ENCODE data around the gene IGFALS.

Gene IGFALS

DNA sequence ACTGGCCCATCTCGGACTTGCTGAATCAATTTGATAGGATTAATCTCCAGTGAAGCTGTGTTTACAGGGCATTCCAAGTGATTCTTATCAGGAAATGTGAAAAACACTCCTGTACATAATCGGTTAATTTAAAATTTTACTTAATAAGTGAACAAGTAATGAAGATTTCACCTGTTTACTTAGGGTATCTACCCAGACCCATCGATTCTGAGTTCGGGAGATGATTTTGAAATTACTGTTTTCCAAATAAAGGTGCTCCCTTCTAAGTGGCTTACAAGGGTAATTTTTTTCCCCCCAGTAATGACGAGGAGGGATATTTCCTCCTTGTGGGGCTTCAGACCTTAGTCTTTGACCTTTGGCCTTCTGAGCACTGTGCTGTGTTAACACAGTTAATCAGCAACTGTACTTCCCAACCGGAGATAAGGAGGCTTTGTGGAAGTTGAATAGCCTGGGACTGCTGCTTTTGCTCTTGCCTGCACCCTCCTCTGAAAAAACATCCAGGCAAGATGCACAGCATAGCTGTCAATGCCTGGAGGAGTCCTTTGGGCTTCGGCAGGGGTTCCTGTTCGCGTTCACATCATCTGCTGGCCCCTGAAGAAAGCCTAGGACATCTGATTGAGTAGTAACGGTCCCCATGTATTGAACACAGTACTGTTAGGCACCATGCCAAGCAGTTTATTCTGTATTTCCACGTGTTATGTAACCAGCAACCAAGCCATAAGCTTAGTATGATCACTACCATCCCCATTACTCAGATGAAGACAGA lies 35.3 kb upstream of the IGFALS start:
- H3K4me3 ChIP-seq (ENCODE audit: low read depth, low read length): peak overlapping the region; percentile 96
- TF ChIP-seq, protein P1, sequence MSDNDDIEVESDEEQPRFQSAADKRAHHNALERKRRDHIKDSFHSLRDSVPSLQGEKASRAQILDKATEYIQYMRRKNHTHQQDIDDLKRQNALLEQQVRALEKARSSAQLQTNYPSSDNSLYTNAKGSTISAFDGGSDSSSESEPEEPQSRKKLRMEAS (IDR thresholded peaks at IDR 0.05; ENCODE audit: low read depth, low read length): no peak
- TF ChIP-seq MYC (IDR thresholded peaks at IDR 0.05; ENCODE audit: low read depth, low read length): no peak
- TF ChIP-seq, protein P2, sequence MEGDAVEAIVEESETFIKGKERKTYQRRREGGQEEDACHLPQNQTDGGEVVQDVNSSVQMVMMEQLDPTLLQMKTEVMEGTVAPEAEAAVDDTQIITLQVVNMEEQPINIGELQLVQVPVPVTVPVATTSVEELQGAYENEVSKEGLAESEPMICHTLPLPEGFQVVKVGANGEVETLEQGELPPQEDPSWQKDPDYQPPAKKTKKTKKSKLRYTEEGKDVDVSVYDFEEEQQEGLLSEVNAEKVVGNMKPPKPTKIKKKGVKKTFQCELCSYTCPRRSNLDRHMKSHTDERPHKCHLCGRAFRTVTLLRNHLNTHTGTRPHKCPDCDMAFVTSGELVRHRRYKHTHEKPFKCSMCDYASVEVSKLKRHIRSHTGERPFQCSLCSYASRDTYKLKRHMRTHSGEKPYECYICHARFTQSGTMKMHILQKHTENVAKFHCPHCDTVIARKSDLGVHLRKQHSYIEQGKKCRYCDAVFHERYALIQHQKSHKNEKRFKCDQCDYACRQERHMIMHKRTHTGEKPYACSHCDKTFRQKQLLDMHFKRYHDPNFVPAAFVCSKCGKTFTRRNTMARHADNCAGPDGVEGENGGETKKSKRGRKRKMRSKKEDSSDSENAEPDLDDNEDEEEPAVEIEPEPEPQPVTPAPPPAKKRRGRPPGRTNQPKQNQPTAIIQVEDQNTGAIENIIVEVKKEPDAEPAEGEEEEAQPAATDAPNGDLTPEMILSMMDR (IDR thresholded peaks at IDR 0.05; ENCODE audit: low read depth, low read length): no peak
- TF ChIP-seq POLR2A (IDR thresholded peaks at IDR 0.05; ENCODE audit: extremely low read depth, insufficient read length): no peak
- DNase-seq (ENCODE audit: low read depth): no peak

DNA sequence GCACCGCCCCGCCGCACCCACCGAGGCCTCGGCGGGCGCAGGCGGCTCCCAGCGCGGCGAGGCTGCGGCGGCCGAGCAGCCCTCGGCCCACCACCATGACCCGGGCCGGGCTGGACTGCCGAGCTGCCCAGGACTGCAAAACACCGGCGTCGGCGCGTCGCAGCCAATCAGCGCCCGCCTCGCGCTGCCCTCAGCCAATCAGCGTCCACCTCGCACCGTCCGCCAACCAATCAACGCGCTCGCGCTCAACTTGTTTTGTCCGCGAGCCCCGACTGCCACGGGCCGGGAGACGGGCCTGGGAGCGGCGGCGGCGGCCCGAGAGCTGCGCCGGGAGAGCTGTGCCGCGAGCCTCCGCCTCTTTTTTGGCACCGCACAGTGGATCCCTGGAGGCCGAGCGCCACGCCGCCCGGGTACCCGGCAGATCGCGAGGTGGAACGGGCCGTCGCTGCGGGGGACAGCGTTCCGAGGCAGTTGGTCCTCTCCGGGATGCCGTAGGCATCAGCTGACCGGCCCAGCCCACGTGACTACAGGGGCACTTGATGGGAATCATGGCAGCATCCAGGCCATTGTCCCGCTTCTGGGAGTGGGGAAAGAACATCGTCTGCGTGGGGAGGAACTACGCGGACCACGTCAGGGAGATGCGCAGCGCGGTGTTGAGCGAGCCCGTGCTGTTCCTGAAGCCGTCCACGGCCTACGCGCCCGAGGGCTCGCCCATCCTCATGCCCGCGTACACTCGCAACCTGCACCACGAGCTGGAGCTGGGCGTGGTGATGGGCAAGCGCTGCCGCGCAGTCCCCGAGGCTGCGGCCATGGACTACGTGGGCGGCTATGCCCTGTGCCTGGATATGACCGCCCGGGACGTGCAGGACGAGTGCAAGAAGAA lies 33.4 kb upstream of the IGFALS start, which contains the start of the genes FAHD1 and HAGH:
Gene FAHD1 (plus strand): TSS at position 516 of the 883 bp plus-strand sequence. CDS start 33 bp downstream, at position 549.
Gene HAGH (minus strand): TSS at position 135 of the 883 bp plus-strand sequence. CDS start 38 bp downstream, at position 97.
- H3K4me3 ChIP-seq (ENCODE audit: low read depth, low read length): peak within 1 kb of the TSS; percentile 96
- DNase-seq (ENCODE audit: low read depth): peak; percentile 95
- TF ChIP-seq, protein P1 (IDR thresholded peaks at IDR 0.05; ENCODE audit: low read depth, low read length): peak; percentile 95
- TF ChIP-seq, protein P2 (IDR thresholded peaks at IDR 0.05; ENCODE audit: low read depth, low read length): no peak
- TF ChIP-seq POLR2A (IDR thresholded peaks at IDR 0.05; ENCODE audit: extremely low read depth, insufficient read length): peak; percentile 46
- TF ChIP-seq MYC (IDR thresholded peaks at IDR 0.05; ENCODE audit: low read depth, low read length): peak; percentile 75

DNA sequence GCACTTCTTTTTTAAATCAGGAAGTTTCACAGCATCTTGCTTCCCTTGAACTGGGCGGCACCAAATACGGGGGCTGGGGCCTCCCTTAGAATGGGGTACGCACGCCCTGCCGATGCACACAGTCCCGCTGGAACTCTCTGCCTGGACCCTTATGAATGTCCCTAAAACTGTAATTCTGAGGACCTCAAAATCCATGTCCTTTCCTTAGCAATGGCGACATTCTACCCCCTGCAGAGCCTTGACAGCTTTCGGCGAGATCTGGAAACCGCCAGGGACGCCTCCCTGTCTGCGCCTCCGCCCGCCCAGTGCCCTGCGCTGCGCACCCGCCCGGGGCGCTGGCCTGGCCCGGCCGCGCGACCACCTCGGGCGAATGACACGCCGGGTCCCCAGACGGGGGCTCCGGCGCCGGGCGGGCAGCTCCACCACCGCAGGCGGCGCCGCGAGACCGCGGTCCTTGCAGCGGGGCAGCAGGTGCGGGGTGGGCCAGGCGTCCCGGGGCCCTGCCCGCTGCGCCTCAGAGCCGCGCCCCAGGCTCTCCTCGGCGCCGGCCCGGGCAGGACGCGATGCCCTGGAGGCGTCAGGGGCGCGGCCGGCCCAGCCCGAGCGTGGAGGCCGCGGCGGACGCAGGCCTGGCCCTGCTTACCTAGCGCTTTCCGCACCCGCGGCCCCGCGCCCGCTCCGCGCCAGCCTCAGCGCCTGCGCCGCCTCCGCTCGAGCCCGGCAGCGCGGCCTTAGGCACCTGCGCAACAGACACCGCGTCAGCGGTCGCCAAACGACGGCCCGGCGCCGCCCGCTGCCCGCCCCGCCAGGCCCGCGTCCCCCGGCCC lies 32.6 kb upstream of the IGFALS start:
- peak overlapping the region; percentile 62 for H3K4me3 ChIP-seq (ENCODE audit: low read depth, low read length)
- DNase-seq (ENCODE audit: low read depth): peak; percentile 80
- TF ChIP-seq, protein P1 (IDR thresholded peaks at IDR 0.05; ENCODE audit: low read depth, low read length): peak; percentile 48
- TF ChIP-seq, protein P2 (IDR thresholded peaks at IDR 0.05; ENCODE audit: low read depth, low read length): no peak
- no peak for TF ChIP-seq MYC (IDR thresholded peaks at IDR 0.05; ENCODE audit: low read depth, low read length)

DNA sequence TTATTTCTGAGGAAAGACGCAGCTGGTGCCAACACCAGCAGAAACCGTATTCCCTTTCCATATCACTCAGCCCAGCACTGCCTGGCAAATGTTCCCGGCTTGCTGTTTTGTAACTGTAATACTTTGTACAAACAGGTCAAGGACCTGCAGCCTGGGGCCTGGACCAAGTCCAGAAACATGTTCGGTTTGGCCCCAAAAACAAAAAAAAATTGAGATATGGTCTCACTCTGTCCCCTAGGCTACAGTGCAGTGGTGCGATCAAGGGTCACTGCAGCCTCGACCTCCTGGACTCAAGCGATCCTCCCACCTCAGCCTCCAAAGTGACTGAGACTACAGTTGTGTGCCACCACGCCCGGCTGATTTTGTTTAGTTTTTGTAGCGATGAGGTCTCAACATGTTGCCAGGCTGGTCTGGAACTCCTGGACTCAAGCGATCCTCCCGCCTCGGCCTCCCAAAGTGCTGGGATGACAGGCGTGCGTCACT lies 31.9 kb upstream of the IGFALS start:
- TF ChIP-seq, protein P1 (IDR thresholded peaks at IDR 0.05; ENCODE audit: low read depth, low read length): no peak
- TF ChIP-seq POLR2A (IDR thresholded peaks at IDR 0.05; ENCODE audit: extremely low read depth, insufficient read length) (no peak), MYC (IDR thresholded peaks at IDR 0.05; ENCODE audit: low read depth, low read length) (no peak)
- TF ChIP-seq, protein P2 (IDR thresholded peaks at IDR 0.05; ENCODE audit: low read depth, low read length): no peak
- peak overlapping the region; percentile 62 for H3K4me3 ChIP-seq (ENCODE audit: low read depth, low read length)
- no peak for DNase-seq (ENCODE audit: low read depth)

DNA sequence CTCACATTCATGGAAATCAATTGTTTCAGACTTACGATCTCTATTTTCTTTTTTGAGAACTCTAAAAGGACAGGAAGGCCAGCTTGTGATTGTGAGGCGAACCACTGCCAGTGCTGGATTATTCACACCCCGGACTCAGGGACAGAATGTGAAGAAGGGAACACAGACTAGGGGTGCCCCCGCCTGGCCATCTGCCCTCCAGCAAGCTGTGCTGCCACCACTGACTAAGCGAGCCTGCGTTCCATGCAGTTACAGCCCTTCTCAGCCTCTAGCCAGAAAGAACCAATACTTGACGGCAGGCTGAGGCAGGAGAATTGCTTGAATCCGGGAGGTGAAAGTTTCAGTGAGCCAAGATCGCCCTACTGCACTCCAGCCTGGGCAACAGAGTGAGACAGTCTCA lies 30.3 kb upstream of the IGFALS start:
- TF ChIP-seq POLR2A (IDR thresholded peaks at IDR 0.05; ENCODE audit: extremely low read depth, insufficient read length): no peak
- TF ChIP-seq, protein P2 (IDR thresholded peaks at IDR 0.05; ENCODE audit: low read depth, low read length): peak; percentile 53
- peak; percentile 83 for DNase-seq (ENCODE audit: low read depth)
- no peak overlapping the region for H3K4me3 ChIP-seq (ENCODE audit: low read depth, low read length)

Data from NB4 (cell line).